GM18526 (cell line): Measurements from ENCODE around the gene ANKRD44.

Experiments
- POLR2A ChIP-seq: IDR thresholded peaks from 3 replicates; pipeline ENCODE4 v1.6.1; 2011; ENCODE audit not compliant: insufficient read length; ENCODE audit errors: extremely low read depth

Gene ANKRD44

GRCh38 chr2:197010200-197011020 is 300.2 kb downstream of the ANKRD44 start:
- no peak for TF ChIP-seq POLR2A

GRCh38 chr2:197007716-197008628 is 302.6 kb downstream of the ANKRD44 start:
- no peak for TF ChIP-seq POLR2A

- TF ChIP-seq POLR2A, result no peak
Measured at GRCh38 chr2:197001921-197002320, 308.7 kb downstream of the ANKRD44 start.

- TF ChIP-seq POLR2A, result no peak
Measured at GRCh38 chr2:196995757-196996314, 314.7 kb downstream of the ANKRD44 start.

GRCh38 chr2:196994764-196995163 is 315.8 kb downstream of the ANKRD44 start:
- no peak for TF ChIP-seq POLR2A

- no peak for TF ChIP-seq POLR2A
Measured at GRCh38 chr2:196993617-196994016, 317.0 kb downstream of the ANKRD44 start.

- no peak for TF ChIP-seq POLR2A
Measured at GRCh38 chr2:196992466-196992865, 318.1 kb downstream of the ANKRD44 start.

GRCh38 chr2:196990788-196991461 is 319.7 kb downstream of the ANKRD44 start:
- no peak for TF ChIP-seq POLR2A

- TF ChIP-seq POLR2A, result no peak
Measured at GRCh38 chr2:196990092-196990491, 320.5 kb downstream of the ANKRD44 start.

GRCh38 chr2:196989496-196989895 is 321.1 kb downstream of the ANKRD44 start:
- TF ChIP-seq POLR2A, result no peak

- TF ChIP-seq POLR2A, result no peak
Measured at GRCh38 chr2:196988639-196989038, 321.9 kb downstream of the ANKRD44 start.

GRCh38 chr2:196987649-196988364 is 322.8 kb downstream of the ANKRD44 start:
- TF ChIP-seq POLR2A, result no peak

GRCh38 chr2:196987298-196987648 is 323.3 kb downstream of the ANKRD44 start:
- TF ChIP-seq POLR2A, result no peak

GRCh38 chr2:196985511-196986183 is 324.9 kb downstream of the ANKRD44 start:
- no peak for TF ChIP-seq POLR2A
